Measurements from ENCODE around the gene SUN2.

GRCh38 chr22:38755155-38755910 lies 465 bp downstream of the SUN2 start:
- TF ChIP-seq EP300 (IDR thresholded peaks at IDR 0.05) = peak in 2 of 4 donors; percentile 39 to 85
- TF ChIP-seq POLR2AphosphoS5 (IDR thresholded peaks at IDR 0.05) = peak; percentile 87 to 90
- TF ChIP-seq CTCF (IDR thresholded peaks at IDR 0.05) = peak in 4 of 6 experiments; percentile 9 to 68 (median 28)
- TF ChIP-seq POLR2A (IDR thresholded peaks at IDR 0.05) = peak in 3 of 4 donors; percentile 48 to 65 (median 61)

Data from upper lobe of left lung (tissue), 4 donors.